Panc1 (cell line): ENCODE measurements around the gene FGF19. TPM values are rescaled to one million over a fixed set of nuclear protein-coding genes. Genes with fewer than 3 reads are reported as not detected.

Experiments
- ATAC-seq: fragments of 200-7000 bp; cut with Tn5 transposase; 2 replicates; pipeline ENCODE4 v1.9.1; 2020; ENCODE audit warnings: mild to moderate bottlenecking, moderate library complexity
- BruUV-seq: library from RNA; stranded (reverse); fragments of 400-500 nt; replicated peaks from 2 replicates; lab custom pipeline; 2021; lab: Mats Ljungman, UMichigan
- CTCF ChIA-PET: fragments of 300-600 bp; sonication (Branson Sonifier 250); formaldehyde crosslinking; loops from one replicate; lab custom pipeline; 2022; ENCODE audit warnings: antibody characterized with exemption; lab: Charles Lee
- POLR2A ChIA-PET: fragments of 300-600 bp; sonication (Branson Sonifier 250); formaldehyde crosslinking; loops from one replicate; lab custom pipeline; 2022; ENCODE audit warnings: antibody characterized with exemption; lab: Charles Lee
- DNase-seq: peaks from one replicate; pipeline ENCODE4 v3.0.0-alpha.2; 2010; ENCODE audit warnings: low read depth, low spot score
- H3K27ac ChIP-seq: 2 replicates; pipeline ENCODE4 v1.5.1; 2011; ENCODE audit warnings: mild to moderate bottlenecking, low read length, inconsistent platforms
- H3K27me3 ChIP-seq: fragments of 200-500 bp; sonication (Bioruptor generic); 2 replicates; pipeline ENCODE4 v1.6.0; 2014; ENCODE audit warnings: low read length, inconsistent platforms; ENCODE audit not compliant: control insufficient read depth, insufficient read depth
- H3K36me3 ChIP-seq: fragments of 200-500 bp; sonication (Bioruptor generic); 2 replicates; pipeline ENCODE4 v1.5.1; 2014; ENCODE audit warnings: inconsistent platforms, mild to moderate bottlenecking, low read length, moderate library complexity; ENCODE audit not compliant: control insufficient read depth, insufficient read depth
- H3K4me1 ChIP-seq: 2 replicates; pipeline ENCODE4 v1.5.1; 2011; ENCODE audit warnings: inconsistent platforms, mild to moderate bottlenecking, low read length, moderate library complexity; ENCODE audit not compliant: control insufficient read depth, insufficient read depth
- H3K4me3 ChIP-seq, 2 experiments: 2 replicates each; pipeline ENCODE4 v1.5.1; 2011 to 2012; ENCODE audit warnings: low read depth in 2 of 2, low read length in 2 of 2, mild to moderate bottlenecking in 2 of 2, inconsistent platforms in 1 of 2, moderate library complexity in 1 of 2
- H3K9me3 ChIP-seq: fragments of 200-500 bp; sonication (Bioruptor generic); 2 replicates; pipeline ENCODE4 v1.5.1; 2014; ENCODE audit warnings: low read depth, mild to moderate bottlenecking, inconsistent platforms, low read length, moderate library complexity; ENCODE audit not compliant: control insufficient read depth, insufficient read depth
- CTCF ChIP-seq: fragments of 450-650 bp; IDR thresholded peaks from 2 replicates; pipeline ENCODE4 v1.5.1; 2017; ENCODE audit warnings: mild to moderate bottlenecking
- POLR2AphosphoS5 ChIP-seq: IDR thresholded peaks from 2 replicates; pipeline ENCODE4 v1.6.1; 2012; ENCODE audit warnings: mild to moderate bottlenecking, low read depth, low read length, moderate library complexity
- REST ChIP-seq, 2 experiments: IDR thresholded peaks; 2 replicates each; pipeline ENCODE4 v1.6.1; 2011 to 2012; ENCODE audit warnings: low read depth in 2 of 2, control low read depth in 1 of 2, low read length in 1 of 2, mild to moderate bottlenecking in 1 of 2, moderate library complexity in 1 of 2; ENCODE audit not compliant: insufficient read depth in 1 of 2
- SIN3A ChIP-seq: IDR thresholded peaks from 2 replicates; pipeline ENCODE4 v1.6.1; 2012; ENCODE audit warnings: low read depth, mild to moderate bottlenecking, low read length, moderate library complexity, borderline replicate concordance; ENCODE audit not compliant: insufficient read depth
- TCF7L2 ChIP-seq: IDR thresholded peaks from 2 replicates; pipeline ENCODE4 v1.6.1; 2011; ENCODE audit warnings: mild to moderate bottlenecking, low read depth, low read length, inconsistent platforms
- in situ Hi-C: cut with HindIII; loops from 2 replicates; pipeline ENCODE4 v1.10.0; 2016; ENCODE audit warnings: low sequenced_read_pairs, low pct_unique_long_range_greater_than_20kb
- intact Hi-C: fragments of 100-400 bp; cut with micrococcal nuclease; formaldehyde crosslinking; loops from one replicate; pipeline ENCODE4 v1.10.0; 2022; ENCODE audit not compliant: unreplicated experiment
- total RNA-seq: library from RNA; stranded (reverse); gene quantifications from one replicate; pipeline ENCODE4 v1.2.1, GENCODE V29; 2021; ENCODE audit not compliant: unreplicated experiment

The FGF19 gene
- total RNA-seq, 1 experiment from 2014 or later, result not detected

DNA sequence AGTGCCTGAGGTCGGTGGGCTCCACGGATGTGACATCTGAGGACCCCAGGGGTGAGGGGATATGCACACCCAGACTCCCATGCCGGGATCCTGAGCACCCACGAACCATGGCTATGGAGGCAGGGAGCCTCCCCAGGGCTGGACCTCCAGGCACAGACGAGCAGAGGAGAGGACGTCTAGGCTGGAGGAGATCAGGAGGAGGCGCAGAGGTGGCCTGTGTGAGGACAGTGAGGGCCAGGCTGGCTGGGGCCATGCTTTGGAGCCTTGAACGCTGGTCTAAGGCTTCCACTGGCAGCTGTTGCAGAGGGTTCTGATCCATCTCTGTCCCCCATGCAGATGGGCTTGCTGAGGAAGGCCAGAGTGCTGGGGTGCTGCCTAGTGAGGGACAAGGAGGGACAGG lies 42.3 kb upstream of the FGF19 start:
- H3K4me3 ChIP-seq, result no peak overlapping the region
- H3K27me3 ChIP-seq, result no peaks in the 10 kb centered on the region
- H3K9me3 ChIP-seq, result no peaks in the 10 kb centered on the region
- H3K4me1 ChIP-seq, result no peaks in the 10 kb centered on the region
- ChIA-PET CTCF (no interaction called here), POLR2A (no interaction called here)
- no peak for TF ChIP-seq SIN3A
- no peak for TF ChIP-seq TCF7L2
- no peak for TF ChIP-seq CTCF
- no peak for TF ChIP-seq REST (IDR thresholded peaks at IDR 0.05; ENCODE audit: insufficient read depth in 1 of 2, low read depth in 2 of 2, low read length in 1 of 2)
- TF ChIP-seq POLR2AphosphoS5, result no peak
- no peak overlapping the region for H3K27ac ChIP-seq
- in situ Hi-C loops (no loop called here), intact Hi-C loops (no loop called here)
- DNase-seq (no peak), ATAC-seq (no peak)
- H3K36me3 ChIP-seq, result no peaks in the 10 kb centered on the region
- BruUV-seq, result no TSS peak

DNA sequence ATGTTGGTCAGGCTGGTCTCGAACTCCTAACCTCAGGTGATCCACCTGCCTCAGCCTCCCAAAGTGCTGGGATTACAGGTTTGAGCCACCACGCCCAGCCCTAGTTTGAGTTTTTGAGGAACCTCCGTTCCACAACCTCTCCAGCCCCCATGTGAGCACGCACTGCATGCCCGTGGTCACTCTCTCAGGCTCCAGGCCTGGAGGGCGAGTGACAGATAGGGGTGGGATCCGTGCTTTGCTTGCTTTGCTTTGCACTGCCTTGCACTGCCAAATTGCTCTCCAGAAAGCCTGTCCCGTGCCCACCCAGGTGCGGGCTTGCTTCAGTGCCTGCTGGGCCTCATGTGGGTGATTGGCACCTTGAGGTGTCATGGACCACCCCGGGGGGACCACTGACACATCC lies 41.4 kb upstream of the FGF19 start:
- DNase-seq (no peak), ATAC-seq (no peak)
- TF ChIP-seq SIN3A (no peak), TCF7L2 (no peak), POLR2AphosphoS5 (no peak), REST (IDR thresholded peaks at IDR 0.05; ENCODE audit: insufficient read depth in 1 of 2, low read depth in 2 of 2, low read length in 1 of 2) (no peak), CTCF (no peak)
- Histone ChIP-seq H3K4me3 (no peak overlapping the region), H3K27ac (no peak overlapping the region), H3K9me3 (no peaks in the 10 kb centered on the region), H3K27me3 (no peaks in the 10 kb centered on the region), H3K36me3 (no peaks in the 10 kb centered on the region), H3K4me1 (no peaks in the 10 kb centered on the region)
- ChIA-PET CTCF (no interaction called here), POLR2A (no interaction called here)
- no TSS peak for BruUV-seq
- intact Hi-C loops (no loop called here), in situ Hi-C loops (no loop called here)
